OCI-M2 (cell line): ENCODE data around the gene NFIL3.
"Not testable (repeated sequence)": the region's sequence is repeated elsewhere in the genome, so short reads cannot be mapped to it uniquely, and the experiment has no call there.

ENCODE experiments used
- DNase-seq: peaks from one replicate; lab custom pipeline; 2025; ENCODE audit not compliant: unreplicated experiment; lab: John Stamatoyannopoulos, UW

The NFIL3 gene

GRCh38 chr9:91423785-91424402 lies at the start of gene NFIL3:
Gene NFIL3 (minus strand): TSS chr9:91423832. CDS start chr9:91410734, 13,098 bp downstream.
- no peak for DNase-seq

- not testable (repeated sequence) for DNase-seq
Measured at GRCh38 chr9:91471524-91471923, 47.9 kb upstream of the NFIL3 start.

- DNase-seq, result no peak
Measured at GRCh38 chr9:91465420-91465819, 41.8 kb upstream of the NFIL3 start.

- no peak for DNase-seq
Measured at GRCh38 chr9:91458906-91459305, 35.3 kb upstream of the NFIL3 start.

- no peak for DNase-seq
Measured at GRCh38 chr9:91452844-91453243, 29.2 kb upstream of the NFIL3 start.

GRCh38 chr9:91451431-91452270 lies 28.0 kb upstream of the NFIL3 start:
- DNase-seq, result no peak

- no peak for DNase-seq
Measured at GRCh38 chr9:91445135-91445534, 21.5 kb upstream of the NFIL3 start.

GRCh38 chr9:91443994-91444392 lies 20.4 kb upstream of the NFIL3 start:
- DNase-seq, result no peak

- DNase-seq, result no peak
Measured at GRCh38 chr9:91443321-91443993, 19.8 kb upstream of the NFIL3 start.

GRCh38 chr9:91436841-91437240 lies 13.2 kb upstream of the NFIL3 start:
- no peak for DNase-seq

GRCh38 chr9:91433180-91433579 lies 9.5 kb upstream of the NFIL3 start:
- no peak for DNase-seq

GRCh38 chr9:91431485-91431884 lies 7.9 kb upstream of the NFIL3 start:
- DNase-seq, result no peak

- DNase-seq, result no peak
Measured at GRCh38 chr9:91429501-91429900, 5.9 kb upstream of the NFIL3 start.

- no peak for DNase-seq
Measured at GRCh38 chr9:91428927-91429351, 5.3 kb upstream of the NFIL3 start.

- no peak for DNase-seq
Measured at GRCh38 chr9:91428436-91428835, 4.8 kb upstream of the NFIL3 start.

- DNase-seq, result no peak
Measured at GRCh38 chr9:91427873-91428272, 4.2 kb upstream of the NFIL3 start.

GRCh38 chr9:91426123-91426745 lies 2.6 kb upstream of the NFIL3 start:
- DNase-seq, result no peak

GRCh38 chr9:91425271-91425670 lies 1.6 kb upstream of the NFIL3 start:
- DNase-seq, result no peak

GRCh38 chr9:91424403-91425176 lies 958 bp upstream of the NFIL3 start:
- no peak for DNase-seq

GRCh38 chr9:91422758-91423711 lies 597 bp downstream of the NFIL3 start:
- DNase-seq, result no peak
